ENCODE measurements around the gene OR5W2.
"Not testable (repeated sequence)": the region's sequence is repeated elsewhere in the genome, so short reads cannot be mapped to it uniquely, and the experiment has no call there.

The OR5W2 gene

DNA sequence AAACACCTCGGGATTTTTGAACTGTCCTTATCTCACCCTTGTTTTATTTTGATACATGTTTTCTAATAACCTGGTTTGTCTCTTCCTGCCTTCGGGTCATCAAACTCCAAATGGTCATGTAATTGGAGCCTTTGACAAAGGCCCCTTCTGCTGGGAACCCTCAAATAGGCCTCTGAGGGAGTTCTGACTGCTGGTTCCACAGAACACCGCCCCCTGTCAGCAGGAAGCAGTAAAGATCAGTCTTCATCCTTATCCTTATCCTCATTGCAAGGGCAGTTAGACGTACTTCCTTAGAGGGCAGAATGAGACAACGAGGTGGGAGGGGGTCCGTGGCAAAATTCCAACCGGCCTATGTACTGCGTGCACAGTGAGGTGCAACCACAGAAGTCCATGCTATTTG, 19.2 kb downstream of the OR5W2 start:
- TF ChIP-seq, protein P1, sequence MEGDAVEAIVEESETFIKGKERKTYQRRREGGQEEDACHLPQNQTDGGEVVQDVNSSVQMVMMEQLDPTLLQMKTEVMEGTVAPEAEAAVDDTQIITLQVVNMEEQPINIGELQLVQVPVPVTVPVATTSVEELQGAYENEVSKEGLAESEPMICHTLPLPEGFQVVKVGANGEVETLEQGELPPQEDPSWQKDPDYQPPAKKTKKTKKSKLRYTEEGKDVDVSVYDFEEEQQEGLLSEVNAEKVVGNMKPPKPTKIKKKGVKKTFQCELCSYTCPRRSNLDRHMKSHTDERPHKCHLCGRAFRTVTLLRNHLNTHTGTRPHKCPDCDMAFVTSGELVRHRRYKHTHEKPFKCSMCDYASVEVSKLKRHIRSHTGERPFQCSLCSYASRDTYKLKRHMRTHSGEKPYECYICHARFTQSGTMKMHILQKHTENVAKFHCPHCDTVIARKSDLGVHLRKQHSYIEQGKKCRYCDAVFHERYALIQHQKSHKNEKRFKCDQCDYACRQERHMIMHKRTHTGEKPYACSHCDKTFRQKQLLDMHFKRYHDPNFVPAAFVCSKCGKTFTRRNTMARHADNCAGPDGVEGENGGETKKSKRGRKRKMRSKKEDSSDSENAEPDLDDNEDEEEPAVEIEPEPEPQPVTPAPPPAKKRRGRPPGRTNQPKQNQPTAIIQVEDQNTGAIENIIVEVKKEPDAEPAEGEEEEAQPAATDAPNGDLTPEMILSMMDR (IDR thresholded peaks at IDR 0.05; ENCODE audit: borderline replicate concordance, insufficient read depth, low read depth, low read length): no peak
- no peak overlapping the region for H3K4me3 ChIP-seq (ENCODE audit: low read depth, low read length)

DNA sequence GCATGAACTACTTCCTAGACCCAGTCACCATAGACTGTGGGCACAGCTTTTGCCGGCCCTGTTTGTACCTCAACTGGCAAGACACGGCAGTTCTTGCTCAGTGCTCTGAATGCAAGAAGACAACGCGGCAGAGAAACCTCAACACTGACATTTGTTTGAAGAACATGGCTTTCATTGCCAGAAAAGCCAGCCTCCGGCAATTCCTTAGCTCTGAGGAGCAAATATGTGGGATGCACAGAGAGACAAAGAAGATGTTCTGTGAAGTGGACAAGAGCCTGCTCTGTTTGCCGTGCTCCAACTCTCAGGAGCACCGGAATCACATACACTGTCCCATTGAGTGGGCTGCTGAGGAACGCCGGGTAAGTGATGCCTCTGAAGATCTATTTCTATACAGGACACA, 28.9 kb downstream of the OR5W2 start:
- H3K4me3 ChIP-seq (ENCODE audit: low read depth, low read length): not testable (repeated sequence)

DNA sequence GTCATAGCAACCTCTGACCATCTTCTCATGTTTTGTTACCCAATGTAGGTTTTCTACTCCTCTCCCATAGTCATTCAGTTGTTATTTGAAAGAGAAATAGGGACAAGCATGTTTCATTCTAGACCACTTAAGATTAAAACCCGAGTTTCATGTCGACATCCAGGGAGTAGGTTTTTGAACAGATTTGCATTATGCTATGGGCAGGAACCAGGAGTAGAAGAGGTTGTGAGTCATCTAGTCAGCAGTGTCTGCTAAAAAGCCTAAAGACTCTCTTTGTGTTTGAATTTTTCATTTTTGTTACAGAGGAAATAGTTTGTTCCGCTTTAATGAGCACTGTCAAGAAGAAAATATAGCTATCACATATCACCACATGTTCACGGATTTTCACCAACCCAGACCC, 29.4 kb downstream of the OR5W2 start:
- not testable (repeated sequence) for H3K4me3 ChIP-seq (ENCODE audit: low read depth, low read length)

DNA sequence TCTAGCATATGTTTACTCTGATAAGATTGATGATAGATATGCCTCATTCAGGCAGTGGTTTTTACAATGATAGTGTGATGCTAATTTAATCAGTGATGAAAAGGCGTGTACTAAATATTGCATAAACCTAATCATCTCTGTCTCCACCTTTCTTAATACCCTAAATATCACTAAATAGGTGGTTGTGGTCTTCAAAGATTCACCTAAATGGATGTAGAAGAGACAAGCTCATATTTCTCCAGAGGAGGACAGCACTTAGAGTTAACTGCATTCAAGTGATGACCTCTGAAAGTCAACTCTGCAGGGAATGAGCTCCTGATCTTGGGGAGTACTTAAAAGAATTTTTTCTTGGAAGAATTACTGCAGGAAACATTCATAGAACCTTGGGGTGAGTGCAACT, 31.4 kb downstream of the OR5W2 start, which contains the start of gene TRIM51:
Gene TRIM51, plus strand, starts transcription at position 301 of the 400 bp plus-strand sequence. CDS start 2,132 bp downstream, outside the sequence.
- not testable (repeated sequence) for H3K4me3 ChIP-seq (ENCODE audit: low read depth, low read length)

DNA sequence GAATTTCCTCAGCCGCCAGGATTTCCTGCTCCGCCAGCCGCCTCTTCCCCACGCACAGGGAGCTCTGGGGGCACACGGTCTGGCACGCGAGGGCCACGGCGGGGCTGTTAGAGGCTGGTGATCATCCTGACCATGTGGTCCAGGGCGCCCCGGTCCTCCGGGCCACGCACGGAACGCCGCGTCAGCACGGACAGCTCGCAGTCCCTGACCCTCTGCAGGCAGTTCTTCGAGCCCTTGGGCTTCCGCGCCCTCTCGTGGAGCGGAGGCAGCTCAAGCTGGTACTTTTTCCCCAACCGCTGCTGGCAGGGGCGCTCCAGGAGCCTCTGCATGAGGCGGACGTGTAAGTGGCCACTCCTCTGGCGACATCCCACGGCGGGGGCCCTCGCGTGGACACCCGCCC, 41.2 kb downstream of the OR5W2 start:
- not testable (repeated sequence) for H3K4me3 ChIP-seq (ENCODE audit: low read depth, low read length)

DNA sequence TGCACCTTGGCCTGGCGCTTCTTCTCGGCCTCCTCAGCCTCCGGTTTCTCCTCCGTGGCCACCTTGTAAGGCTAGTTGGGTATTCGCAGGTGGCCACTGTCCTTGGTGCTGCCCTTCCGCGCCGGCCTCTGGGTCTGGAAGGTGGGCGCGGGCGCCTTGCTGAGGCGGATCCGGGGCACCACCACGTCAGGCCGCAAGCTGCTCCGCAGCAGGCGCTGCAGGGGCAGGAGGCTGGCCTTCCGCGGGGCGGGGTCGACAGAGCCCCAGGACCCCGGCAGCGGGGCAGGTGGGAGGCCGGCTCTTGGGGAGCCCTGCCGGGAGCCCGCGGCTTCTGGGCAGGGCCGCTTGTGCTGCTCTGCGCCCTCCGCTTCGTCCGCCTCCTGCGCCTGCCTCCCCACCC, 41.7 kb downstream of the OR5W2 start:
- H3K4me3 ChIP-seq (ENCODE audit: low read depth, low read length): not testable (repeated sequence)

DNA sequence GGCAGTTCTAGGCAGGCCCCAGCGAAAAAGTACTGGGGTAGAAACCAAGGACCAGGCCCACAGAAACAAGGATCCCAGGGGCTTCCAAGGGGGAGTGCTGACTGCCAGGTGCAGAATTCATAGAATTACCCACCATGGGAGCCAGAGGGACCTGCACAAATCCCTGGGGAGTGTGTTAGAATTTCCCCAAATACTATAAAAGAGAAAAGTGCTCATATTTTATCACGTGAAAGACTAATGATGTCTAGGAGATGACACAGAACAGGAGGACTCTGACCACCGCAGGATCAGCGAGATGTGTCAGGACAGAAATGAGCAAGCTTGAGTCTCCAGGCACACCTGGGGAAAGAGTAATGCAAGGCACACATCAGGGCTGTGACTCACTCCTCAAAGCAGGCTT, 47.0 kb downstream of the OR5W2 start:
- not testable (repeated sequence) for H3K4me3 ChIP-seq (ENCODE audit: low read depth, low read length)
